H7 (cell line): ENCODE measurements around the gene NFATC1. TPM values are rescaled to one million over a fixed set of nuclear protein-coding genes. Genes with fewer than 3 reads are reported as not detected.

Experiments used
- DNase-seq: peaks from one replicate; pipeline ENCODE4 v3.0.0; 2012
- H3K27me3 ChIP-seq: 2 replicates; pipeline ENCODE4 v1.6.0; 2011; ENCODE audit warnings: mild to moderate bottlenecking, low read length; ENCODE audit not compliant: control insufficient read depth, insufficient read depth
- H3K36me3 ChIP-seq: replicated peaks from 2 replicates; pipeline ENCODE4 v1.5.1; 2011; ENCODE audit warnings: low read length; ENCODE audit not compliant: control insufficient read depth, insufficient read depth
- H3K4me3 ChIP-seq: 2 replicates; pipeline ENCODE4 v1.5.1; 2011; ENCODE audit warnings: low read depth, mild to moderate bottlenecking, control low read depth, low read length, moderate library complexity; ENCODE audit not compliant: insufficient read depth
- total RNA-seq: library from RNA; depleted of rRNA; stranded (reverse); fragments of >200 nt; shearing (Covaris generic); gene quantifications from 2 replicates; pipeline ENCODE4 v1.2.3, GENCODE V29; 2014

Gene NFATC1
- total RNA-seq, 1 experiment from 2014 or later, result 14.5 TPM

DNA sequence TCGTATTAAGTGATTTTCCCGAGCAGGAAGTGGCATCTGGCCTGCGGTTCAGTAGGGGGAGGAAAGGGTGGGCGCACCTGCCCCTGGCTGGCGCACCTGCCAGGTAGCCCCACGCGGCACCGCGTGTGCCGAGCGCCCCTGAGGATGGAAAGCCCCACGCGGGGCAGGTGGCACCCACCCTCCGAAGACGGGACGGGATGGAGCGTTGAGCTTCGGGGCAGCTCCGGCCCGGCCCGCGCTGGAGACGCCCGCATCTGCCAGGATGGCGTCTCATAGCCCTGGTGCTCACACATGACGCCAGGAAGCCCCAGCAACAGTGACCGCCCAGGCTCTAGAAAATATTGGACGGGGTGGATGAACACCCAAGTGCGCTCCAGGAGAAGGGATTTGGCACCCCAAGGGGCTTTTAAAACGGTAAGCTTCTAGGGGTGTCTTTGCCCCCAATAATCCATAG, 2.5 kb upstream of the NFATC1 start:
- peaks cover 48% of the 10 kb centered on the region for H3K27me3 ChIP-seq
- H3K36me3 ChIP-seq, result no peaks in the 10 kb centered on the region
- DNase-seq, result peak; percentile 86
- peak overlapping the region; percentile 41 for H3K4me3 ChIP-seq

DNA sequence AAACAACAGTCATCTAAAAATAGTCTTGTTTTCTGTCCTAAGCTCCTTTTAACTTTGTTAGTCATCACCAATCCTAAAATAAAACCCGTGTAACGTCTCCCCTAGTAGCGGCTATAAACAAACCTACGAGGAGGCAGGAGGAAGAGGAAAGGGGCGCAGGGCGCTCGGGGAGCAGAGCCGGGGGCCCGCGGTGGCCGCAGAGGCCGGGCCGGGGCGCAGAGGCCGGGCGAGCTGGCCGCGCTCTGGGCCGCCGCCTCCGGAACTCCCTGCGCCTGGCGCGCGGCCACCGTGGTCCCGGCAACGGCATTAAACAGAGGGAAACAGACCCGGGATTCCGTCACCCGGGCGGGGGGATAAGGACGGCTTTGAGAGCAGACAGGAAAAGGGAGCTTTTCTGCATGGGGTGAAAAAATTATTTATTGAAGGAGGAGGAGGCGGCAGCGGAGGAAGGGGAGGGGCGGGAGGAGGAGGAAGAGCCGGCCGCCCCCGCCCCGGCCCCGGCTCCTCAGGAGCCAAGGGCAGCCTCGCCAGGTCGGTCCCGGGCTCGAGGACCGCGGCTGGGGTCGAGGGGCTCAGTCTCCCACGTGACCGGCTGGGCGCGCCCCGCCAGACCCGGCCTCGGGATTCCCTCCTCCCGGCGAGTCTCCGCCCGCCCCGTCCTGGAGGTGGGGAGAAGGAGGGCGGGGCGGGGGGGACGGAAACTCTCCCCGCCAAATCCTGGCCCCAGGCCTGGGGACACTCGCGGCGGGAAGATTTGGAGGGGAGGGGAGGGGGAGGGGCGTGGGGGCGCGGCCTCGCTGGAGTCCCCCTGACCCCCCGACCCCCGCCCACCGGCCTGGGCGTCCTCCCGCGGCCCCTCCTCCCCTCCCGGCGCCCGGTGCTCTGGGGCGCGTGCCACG, 1.8 kb upstream of the NFATC1 start:
- peak overlapping the region; percentile 41 for H3K4me3 ChIP-seq
- peaks cover 55% of the 10 kb centered on the region for H3K27me3 ChIP-seq
- DNase-seq, result peak; percentile 97
- H3K36me3 ChIP-seq, result no peaks in the 10 kb centered on the region

DNA sequence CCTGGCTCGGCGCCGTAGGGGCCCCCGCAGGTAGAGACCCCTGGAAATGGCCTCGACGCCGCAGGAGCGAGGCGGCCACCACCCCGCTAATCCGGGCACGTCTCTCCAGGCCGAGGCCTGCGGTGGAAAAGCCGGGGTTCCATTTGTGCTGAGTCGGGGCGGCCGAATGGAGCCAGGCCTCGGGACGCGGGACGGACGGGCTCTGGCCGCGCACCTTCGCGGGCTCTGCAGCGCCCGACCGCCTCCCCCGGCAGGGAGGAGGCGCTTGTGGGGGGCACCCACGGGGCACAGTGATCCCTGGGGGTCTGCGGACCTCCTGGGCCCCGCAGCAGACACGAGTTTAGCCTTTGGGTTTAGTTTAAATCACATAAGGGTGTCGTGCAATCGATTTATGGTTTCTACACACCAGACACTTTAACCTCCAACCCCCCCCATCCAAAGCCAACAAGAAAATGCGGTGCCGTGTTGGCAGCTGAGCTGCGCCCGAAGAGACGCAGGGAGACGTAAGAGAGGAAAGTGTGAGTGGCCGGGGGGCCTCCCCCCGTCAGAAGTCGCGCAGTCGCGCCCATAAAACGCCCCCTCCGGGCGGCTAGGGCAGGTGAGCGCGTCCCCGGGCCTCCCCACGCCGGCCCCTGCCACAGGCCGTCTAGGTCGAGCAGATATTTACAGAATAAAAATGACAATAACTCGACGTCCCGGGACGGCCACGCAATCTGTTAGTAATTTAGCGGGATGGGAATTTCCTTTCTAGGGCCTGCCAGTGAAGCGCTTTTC, 1.0 kb upstream of the NFATC1 start:
- Histone ChIP-seq H3K36me3 (no peaks in the 10 kb centered on the region), H3K27me3 (peaks cover 63% of the 10 kb centered on the region), H3K4me3 (peak overlapping the region; percentile 39)
- no peak for DNase-seq

DNA sequence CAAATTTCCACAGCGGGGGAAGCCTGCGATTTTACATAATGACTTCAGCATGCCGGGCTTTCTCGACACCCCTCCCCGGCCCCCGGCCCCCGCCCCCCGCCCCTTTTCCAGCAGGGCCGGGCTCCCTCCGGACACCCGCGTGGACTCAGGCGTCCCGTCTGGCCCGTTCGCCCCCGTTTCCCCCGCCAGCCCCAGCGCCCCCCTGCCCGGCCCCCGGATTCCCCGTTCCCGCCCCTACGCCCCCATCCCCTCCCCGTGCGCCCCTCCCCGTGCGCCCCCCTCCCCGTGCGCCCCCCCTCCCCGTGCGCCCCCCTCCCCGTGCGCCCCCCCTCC, 456 bp upstream of the NFATC1 start:
- Histone ChIP-seq H3K4me3 (peak overlapping the region; percentile 39), H3K36me3 (no peaks in the 10 kb centered on the region), H3K27me3 (peaks cover 63% of the 10 kb centered on the region)
- peak; percentile 84 for DNase-seq

DNA sequence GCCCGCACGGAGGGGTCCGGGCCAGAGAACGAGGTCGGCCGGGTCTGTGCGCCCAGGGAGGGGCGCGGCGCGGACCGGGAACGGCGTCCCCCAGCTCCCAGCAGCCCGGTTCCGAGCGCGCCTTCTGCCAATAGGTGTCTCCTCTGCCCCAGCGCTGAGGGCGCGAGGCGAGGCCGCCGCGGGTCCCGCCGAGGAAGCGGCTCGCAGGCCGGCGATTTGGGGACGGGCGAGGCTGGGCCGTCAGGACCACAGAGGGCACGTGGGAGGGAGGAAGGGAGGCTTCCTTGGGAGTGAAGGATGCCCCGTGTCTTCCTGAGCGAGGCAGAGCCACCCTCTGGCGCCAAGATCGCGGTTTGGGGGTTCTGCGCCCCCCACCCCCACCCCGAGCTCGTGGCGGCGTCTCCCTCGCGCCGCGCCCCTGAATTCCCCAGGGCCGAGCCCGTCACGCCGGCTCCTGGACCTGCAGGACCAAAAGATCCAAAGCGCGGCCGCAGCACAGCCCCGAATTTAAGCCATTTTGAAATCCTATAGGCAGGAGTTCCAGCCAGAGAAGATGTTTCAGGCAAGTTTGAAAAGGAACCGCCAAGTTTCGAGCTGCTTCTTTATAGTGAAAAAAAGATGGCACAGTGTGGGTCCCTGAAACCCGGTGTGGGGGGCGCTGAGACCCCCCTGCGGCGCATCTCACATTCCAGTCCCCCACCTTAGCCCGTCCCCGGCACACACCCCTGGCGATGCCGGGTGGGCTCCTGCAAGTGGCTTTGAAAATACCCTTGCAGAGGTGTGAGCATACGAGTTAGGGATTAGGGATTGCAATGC, 909 bp downstream of the NFATC1 start:
- Histone ChIP-seq H3K27me3 (peaks cover 63% of the 10 kb centered on the region), H3K36me3 (no peaks in the 10 kb centered on the region), H3K4me3 (peak overlapping the region; percentile 49)
- peak; percentile 89 for DNase-seq

DNA sequence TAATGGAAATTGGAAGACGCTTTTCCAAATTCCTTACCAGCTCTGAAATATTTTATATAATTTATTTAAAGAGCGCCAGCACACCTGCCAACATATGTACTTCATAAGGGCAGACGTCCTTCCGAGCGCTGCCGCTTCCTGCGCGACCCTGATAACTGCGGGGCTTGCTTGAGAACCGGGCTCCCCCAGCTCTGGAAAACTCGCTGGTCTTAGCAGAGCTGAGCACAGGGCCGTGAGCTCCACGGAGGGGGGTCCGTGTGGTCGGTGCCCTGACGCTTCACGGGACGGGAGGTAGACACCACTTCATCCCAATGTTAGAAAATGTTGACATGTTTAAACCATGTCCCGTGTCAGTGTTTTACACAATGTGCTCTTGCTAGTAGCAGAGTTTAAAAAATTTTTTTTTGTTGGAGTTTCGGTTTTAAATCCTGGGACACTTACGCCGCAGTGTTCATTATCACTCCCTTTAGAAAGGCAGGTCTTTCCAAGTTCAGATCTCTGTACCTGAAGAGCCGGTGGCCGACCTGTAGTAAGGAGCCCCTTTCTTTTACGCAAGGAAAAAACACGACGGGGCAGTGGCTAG, 1.6 kb downstream of the NFATC1 start:
- Histone ChIP-seq H3K27me3 (peaks cover 58% of the 10 kb centered on the region), H3K4me3 (no peak overlapping the region; the same call in 1 of the 2 replicates), H3K36me3 (no peaks in the 10 kb centered on the region)
- DNase-seq, result no peak

DNA sequence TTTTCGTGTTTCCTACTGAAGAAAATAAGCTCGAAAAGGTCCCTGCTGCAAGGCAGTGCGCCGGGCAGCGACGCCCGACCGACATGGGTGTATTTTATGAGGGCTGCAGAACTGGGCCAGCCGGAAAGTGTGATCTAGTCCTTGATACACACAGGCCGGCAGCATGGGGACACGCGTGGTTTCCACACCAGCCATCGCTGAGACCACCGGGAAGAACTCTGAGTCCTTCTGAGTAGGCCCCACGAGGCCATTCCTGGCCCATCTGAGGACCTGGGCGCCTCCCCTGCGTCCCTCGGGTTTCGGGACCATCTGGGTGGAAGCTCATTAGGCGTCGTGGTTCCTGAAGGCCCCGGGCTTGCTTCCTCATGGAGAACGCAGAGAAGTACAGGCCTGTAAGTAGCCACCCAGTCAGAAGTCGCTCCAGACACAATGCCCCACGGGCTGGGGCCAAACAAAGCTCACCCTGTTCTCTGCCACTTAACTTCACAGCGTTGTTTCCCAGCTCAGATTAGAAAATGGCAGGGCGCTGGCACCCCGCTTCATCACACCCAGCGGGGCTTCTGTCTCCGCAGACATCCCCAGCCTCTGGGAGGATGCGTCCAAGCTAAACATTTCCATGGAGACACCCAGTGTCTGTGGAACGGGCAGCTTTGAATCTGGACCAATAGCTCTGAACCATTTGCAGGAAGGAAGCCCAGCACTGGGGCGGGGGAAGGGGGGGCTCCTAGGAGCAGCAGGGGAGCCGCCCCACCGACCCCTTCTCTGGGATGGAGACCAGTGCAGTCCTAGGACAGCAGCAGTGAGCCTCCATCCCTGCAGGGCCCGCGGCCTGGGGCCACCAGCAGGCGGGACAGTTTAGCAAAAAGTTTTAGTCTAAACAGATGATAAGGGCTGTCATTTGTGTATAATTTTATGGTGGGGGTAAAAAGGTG, 2.4 kb downstream of the NFATC1 start:
- H3K36me3 ChIP-seq, result no peaks in the 10 kb centered on the region
- H3K4me3 ChIP-seq, result no peak overlapping the region
- DNase-seq, result peak; percentile 74
- peaks cover 51% of the 10 kb centered on the region for H3K27me3 ChIP-seq

DNA sequence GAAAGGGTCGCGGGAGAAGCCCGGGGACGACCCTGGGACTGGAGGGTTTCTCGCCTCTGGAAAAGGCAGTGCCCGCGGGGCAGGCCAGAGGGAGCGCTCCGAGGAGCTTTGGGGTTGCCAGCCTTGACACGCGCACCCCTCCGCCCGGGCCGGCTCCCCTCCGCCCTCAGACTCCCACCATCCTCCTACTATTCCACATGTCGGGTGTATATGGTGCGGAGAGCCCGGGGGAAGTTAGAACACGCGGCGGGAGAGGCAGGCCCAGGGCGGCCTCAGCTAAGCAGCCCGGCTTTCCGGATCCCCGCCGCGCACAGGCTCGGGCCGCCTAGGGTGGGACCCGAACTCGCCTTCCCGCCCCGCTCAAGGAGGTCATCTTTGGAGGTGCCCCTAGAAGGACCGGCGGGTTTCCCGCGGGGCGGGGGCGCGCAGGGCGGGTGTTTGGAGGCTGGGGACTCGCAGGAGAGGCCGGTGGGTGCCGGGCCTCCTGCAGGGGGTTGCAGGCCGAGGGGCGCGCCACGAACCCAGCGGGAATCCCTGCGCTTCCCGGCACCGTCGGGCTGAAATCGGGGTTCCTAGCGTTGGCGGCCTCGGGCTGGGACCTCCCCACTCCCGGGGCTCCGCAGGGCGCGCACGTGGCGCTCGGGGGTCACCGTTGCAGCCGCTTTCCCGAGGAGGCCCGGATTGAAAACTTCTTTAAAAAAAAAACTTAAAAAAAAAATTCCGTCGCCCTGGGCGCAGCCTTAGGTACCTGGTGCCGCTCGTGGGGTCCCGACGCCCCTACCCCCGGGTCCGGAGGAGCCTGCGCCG, 3.7 kb downstream of the NFATC1 start:
- Histone ChIP-seq H3K4me3 (peak overlapping the region; percentile 53), H3K36me3 (no peaks in the 10 kb centered on the region), H3K27me3 (peaks cover 44% of the 10 kb centered on the region)
- peak; percentile 81 for DNase-seq

DNA sequence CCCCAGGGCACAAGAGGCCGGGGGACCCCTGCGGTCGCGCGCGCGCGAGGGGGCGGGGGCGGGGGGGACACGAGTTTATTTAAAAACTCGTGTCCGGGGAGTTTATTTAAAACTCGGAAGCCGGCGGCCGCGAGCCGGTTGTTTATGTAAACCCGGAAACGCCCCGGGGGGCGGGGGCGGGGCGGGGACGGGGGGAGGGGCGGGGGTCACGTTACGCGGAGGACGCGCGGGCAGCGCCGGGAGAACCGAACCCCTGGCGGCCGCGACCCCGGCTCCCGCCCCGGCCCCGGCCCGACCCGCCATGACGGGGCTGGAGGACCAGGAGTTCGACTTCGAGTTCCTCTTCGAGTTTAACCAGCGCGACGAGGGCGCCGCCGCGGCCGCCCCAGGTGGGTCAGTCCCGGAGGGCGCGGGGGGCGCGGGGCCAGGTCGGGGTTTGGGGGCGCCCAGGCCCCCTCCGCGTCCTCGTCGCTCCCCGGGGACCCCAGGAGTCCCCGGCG, 4.4 kb downstream of the NFATC1 start:
- H3K36me3 ChIP-seq, result no peaks in the 10 kb centered on the region
- peaks cover 38% of the 10 kb centered on the region for H3K27me3 ChIP-seq
- DNase-seq, result peak; percentile 92
- peak overlapping the region; percentile 68 for H3K4me3 ChIP-seq

DNA sequence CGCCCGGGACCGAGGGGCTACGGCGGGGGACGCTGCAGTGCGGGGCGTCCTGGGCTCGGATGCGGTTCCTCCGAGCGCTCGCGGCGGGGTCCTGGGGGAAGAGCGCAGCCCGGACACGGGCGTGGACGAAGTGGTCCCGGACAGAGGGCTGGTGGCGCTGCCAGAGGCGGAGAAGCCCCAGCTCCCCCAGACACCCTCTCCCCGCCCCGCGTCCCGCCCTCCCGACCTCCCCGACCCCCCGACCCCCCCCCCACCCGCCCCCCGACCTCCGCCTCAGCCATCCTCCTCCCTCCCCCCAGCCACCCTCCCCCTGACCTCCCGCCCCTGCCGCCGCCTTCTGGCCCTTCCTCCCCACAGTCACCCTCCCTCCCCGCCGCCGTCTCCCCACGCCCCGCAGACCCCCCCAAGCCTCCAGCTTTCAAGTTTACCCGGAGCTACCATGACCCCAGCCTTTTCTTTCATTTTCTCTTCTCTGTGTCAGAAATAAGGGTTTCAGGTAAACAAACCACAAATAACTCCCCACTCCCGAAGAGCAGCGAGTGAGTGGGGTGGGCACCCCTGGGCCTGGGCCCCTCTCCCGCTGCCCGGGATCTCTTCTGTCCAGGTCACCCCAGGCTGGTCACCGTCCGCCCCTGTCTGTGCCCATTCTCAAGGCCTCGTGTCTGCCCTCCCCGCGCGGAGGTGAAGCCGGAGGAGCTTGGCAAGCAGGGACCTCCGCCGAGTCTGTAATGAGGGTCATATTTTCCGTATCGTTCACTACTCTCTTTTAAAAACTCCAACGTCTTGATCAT, 5.1 kb downstream of the NFATC1 start:
- DNase-seq, result peak; percentile 96
- H3K27me3 ChIP-seq, result peaks cover 37% of the 10 kb centered on the region
- H3K4me3 ChIP-seq, result peak overlapping the region; percentile 68
- H3K36me3 ChIP-seq, result no peaks in the 10 kb centered on the region

DNA sequence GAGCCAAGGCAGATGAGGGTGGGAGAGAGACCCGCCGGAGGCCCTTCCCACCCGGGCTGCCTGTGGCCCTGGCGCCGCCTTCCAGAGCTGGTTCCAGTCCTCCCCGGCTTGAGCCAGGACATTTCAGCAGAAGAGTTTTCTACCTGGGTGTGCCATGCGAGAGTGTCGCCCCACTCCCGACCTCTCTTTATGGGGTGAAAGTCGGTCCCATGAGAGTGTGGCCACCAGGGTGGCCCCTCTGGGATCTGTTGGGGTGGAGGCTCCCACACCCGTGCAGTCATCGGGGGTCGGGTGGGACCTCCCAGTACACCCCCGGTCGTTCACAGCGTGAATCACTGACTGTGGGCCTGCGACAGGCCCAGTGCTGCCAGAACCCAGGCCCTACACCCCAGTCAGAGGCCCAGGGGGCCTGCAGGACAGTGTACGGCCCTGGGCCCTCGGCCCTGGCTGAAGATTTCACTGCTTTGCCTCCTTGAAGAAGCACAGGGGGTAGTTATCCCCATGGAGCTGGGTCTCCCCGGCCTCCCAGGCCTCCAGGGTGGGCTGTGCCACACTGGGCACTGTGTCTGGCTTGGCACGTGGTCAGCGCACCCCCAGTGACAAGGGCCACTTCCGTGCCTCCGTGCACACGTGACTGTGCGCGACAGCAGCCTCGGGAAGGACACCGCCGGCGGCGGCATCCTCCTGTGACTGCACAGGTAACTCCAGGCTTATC, 5.9 kb downstream of the NFATC1 start:
- Histone ChIP-seq H3K4me3 (no peak overlapping the region), H3K27me3 (peaks cover 31% of the 10 kb centered on the region), H3K36me3 (no peaks in the 10 kb centered on the region)
- DNase-seq, result no peak
